PC-3 (cell line): ENCODE measurements around the gene JADE1.

ENCODE experiments used
- EZH2 ChIP-seq: fragments of 300-600 bp; sonication (generic); IDR thresholded peaks from one replicate; pipeline ENCODE4 v1.6.1; 2017; ENCODE audit warnings: antibody characterized with exemption, mild to moderate bottlenecking, low read length; ENCODE audit not compliant: unreplicated experiment
- TF ChIP-seq, protein P1 (sequence below): fragments of 300-600 bp; sonication (generic); conservative IDR thresholded peaks from 2 replicates; pipeline ENCODE4 v1.5.1; 2017; ENCODE audit warnings: antibody characterized with exemption, low read depth, mild to moderate bottlenecking, low read length

DNA sequence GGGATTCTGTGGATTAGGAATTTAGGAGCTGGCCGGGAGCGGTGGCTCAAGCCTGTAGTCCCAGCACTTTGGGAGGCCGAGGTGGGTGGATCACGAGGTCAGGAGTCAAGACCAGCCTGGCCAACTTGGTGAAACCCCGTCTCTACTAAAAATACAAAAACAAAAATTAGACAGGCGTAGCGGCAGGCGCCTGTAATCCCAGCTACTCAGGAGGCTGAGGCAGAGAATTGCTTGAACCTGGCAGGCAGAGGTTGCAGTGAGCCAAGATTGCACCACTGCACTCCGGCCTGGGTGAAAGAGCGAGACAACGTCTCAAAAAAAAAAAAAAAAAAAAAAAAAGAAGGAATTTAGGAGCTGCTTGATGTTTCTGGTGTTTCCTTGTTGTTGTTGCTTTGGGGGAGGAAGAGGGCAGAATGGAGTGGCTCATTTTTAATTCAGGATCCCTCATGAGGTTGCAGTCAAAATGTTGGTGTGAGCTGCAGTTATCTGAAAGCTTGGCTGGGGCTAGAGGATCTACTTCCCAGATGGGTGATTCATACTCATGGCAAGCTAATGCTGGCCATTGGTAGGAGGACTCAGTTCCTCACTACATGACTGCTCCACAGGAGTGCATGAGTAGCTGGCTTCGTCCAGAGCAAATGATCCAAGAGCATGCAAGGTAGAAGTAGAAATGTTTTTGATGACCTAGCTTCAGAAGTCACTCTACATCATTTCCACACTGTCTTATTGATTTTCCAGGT lies 26.5 kb upstream of the JADE1 start:
- TF ChIP-seq, protein P1, sequence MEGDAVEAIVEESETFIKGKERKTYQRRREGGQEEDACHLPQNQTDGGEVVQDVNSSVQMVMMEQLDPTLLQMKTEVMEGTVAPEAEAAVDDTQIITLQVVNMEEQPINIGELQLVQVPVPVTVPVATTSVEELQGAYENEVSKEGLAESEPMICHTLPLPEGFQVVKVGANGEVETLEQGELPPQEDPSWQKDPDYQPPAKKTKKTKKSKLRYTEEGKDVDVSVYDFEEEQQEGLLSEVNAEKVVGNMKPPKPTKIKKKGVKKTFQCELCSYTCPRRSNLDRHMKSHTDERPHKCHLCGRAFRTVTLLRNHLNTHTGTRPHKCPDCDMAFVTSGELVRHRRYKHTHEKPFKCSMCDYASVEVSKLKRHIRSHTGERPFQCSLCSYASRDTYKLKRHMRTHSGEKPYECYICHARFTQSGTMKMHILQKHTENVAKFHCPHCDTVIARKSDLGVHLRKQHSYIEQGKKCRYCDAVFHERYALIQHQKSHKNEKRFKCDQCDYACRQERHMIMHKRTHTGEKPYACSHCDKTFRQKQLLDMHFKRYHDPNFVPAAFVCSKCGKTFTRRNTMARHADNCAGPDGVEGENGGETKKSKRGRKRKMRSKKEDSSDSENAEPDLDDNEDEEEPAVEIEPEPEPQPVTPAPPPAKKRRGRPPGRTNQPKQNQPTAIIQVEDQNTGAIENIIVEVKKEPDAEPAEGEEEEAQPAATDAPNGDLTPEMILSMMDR: no peak
- no peak for TF ChIP-seq EZH2
